Loucy (cell line): ENCODE measurements around the gene SHC4.

Source experiments
- H2AFZ ChIP-seq: fragments of 200-600 bp; sonication (generic); 2 replicates; pipeline ENCODE4 v1.6.0; 2016; ENCODE audit warnings: antibody characterized with exemption, mild to moderate bottlenecking, low read length, moderate library complexity
- H3F3A ChIP-seq: fragments of 200-600 bp; 2 replicates; pipeline ENCODE4 v1.6.0; 2016; ENCODE audit warnings: antibody characterized with exemption, low read depth, mild to moderate bottlenecking
- H3K27me3 ChIP-seq: fragments of 200-600 bp; sonication (generic); 2 replicates; pipeline ENCODE4 v1.6.1; 2014; ENCODE audit warnings: low read length, mild to moderate bottlenecking; ENCODE audit not compliant: insufficient read depth, poor library complexity, severe bottlenecking
- H3K36me3 ChIP-seq: fragments of 200-600 bp; sonication (generic); 2 replicates; pipeline ENCODE4 v1.6.1; 2016; ENCODE audit warnings: low read length; ENCODE audit not compliant: insufficient read depth
- H3K4me1 ChIP-seq: fragments of 200-600 bp; sonication (generic); 2 replicates; pipeline ENCODE4 v1.5.1; 2014; ENCODE audit warnings: low read length, mild to moderate bottlenecking; ENCODE audit not compliant: insufficient read depth, poor library complexity, severe bottlenecking
- H3K4me2 ChIP-seq: fragments of 200-600 bp; sonication (generic); 2 replicates; pipeline ENCODE4 v1.6.0; 2014; ENCODE audit warnings: antibody characterized with exemption, low read length, low read depth, mild to moderate bottlenecking; ENCODE audit not compliant: poor library complexity, severe bottlenecking
- H3K4me3 ChIP-seq: fragments of 200-600 bp; sonication (generic); 2 replicates; pipeline ENCODE4 v1.5.1; 2014; ENCODE audit warnings: low read length, mild to moderate bottlenecking, mixed read lengths; ENCODE audit not compliant: poor library complexity, severe bottlenecking
- H3K79me2 ChIP-seq: fragments of 200-600 bp; sonication (generic); 2 replicates; pipeline ENCODE4 v1.6.1; 2014; ENCODE audit warnings: low read length; ENCODE audit not compliant: insufficient read depth
- H3K9ac ChIP-seq: fragments of 200-600 bp; sonication (generic); 2 replicates; pipeline ENCODE4 v1.6.0; 2014; ENCODE audit warnings: mild to moderate bottlenecking, low read depth, low read length, moderate library complexity; ENCODE audit not compliant: poor library complexity, severe bottlenecking
- H3K9me2 ChIP-seq: fragments of 200-600 bp; sonication (generic); replicated peaks from 2 replicates; pipeline ENCODE4 v1.6.1; 2016; ENCODE audit warnings: low read depth, low read length, mixed read lengths
- H3K9me3 ChIP-seq: fragments of 200-600 bp; sonication (generic); 2 replicates; pipeline ENCODE4 v1.6.1; 2014; ENCODE audit warnings: mild to moderate bottlenecking, antibody characterized with exemption, low read length, low read depth; ENCODE audit not compliant: insufficient read depth
- H4K20me1 ChIP-seq: fragments of 200-600 bp; sonication (generic); 2 replicates; pipeline ENCODE4 v1.6.0; 2014; ENCODE audit warnings: antibody characterized with exemption, low read length, mild to moderate bottlenecking; ENCODE audit not compliant: insufficient read depth, poor library complexity, severe bottlenecking
- EZH2phosphoT487 ChIP-seq: fragments of 200-600 bp; IDR thresholded peaks from 2 replicates; pipeline ENCODE4 v1.6.1; 2018; ENCODE audit warnings: antibody characterized with exemption, mild to moderate bottlenecking, moderate library complexity, borderline replicate concordance
- TF ChIP-seq, protein P1 (sequence below): fragments of 200-600 bp; sonication (generic); conservative IDR thresholded peaks from 2 replicates; pipeline ENCODE4 v1.5.1; 2014; ENCODE audit warnings: mild to moderate bottlenecking, antibody characterized with exemption, low read length

Gene SHC4

DNA sequence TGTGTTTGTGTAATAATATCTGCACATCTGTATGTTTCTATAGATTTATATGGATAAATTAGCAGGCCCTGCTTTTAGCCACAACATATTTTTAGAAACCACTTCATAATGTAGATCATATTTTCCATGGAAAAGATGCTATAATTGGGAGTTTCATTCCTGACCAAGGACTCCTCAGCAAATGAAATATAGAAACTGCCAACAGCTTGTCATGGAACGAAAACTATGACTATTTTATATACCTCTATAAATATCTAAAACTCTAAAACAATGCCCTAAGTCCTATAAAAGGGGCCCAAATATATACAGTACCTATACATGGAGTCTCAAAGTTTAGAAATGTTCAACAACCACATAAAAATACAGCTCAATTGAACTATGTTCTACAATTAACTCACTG is 57.9 kb downstream of the SHC4 start:
- peaks cover 7% of the 10 kb centered on the region for H3K4me1 ChIP-seq
- no peaks in the 10 kb centered on the region for H3K27me3 ChIP-seq
- TF ChIP-seq EZH2phosphoT487: no peak
- TF ChIP-seq, protein P1, sequence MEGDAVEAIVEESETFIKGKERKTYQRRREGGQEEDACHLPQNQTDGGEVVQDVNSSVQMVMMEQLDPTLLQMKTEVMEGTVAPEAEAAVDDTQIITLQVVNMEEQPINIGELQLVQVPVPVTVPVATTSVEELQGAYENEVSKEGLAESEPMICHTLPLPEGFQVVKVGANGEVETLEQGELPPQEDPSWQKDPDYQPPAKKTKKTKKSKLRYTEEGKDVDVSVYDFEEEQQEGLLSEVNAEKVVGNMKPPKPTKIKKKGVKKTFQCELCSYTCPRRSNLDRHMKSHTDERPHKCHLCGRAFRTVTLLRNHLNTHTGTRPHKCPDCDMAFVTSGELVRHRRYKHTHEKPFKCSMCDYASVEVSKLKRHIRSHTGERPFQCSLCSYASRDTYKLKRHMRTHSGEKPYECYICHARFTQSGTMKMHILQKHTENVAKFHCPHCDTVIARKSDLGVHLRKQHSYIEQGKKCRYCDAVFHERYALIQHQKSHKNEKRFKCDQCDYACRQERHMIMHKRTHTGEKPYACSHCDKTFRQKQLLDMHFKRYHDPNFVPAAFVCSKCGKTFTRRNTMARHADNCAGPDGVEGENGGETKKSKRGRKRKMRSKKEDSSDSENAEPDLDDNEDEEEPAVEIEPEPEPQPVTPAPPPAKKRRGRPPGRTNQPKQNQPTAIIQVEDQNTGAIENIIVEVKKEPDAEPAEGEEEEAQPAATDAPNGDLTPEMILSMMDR: no peak
- H3K4me3 ChIP-seq: no peak overlapping the region
- no peaks in the 10 kb centered on the region for H3K36me3 ChIP-seq
- H3K9ac ChIP-seq: no peak overlapping the region
- H3K79me2 ChIP-seq: no peaks in the 10 kb centered on the region
- no peaks in the 10 kb centered on the region for H4K20me1 ChIP-seq
- H2AFZ ChIP-seq: no peak overlapping the region
- no peaks in the 10 kb centered on the region for H3K9me2 ChIP-seq
- H3F3A ChIP-seq: no peaks in the 10 kb centered on the region
- H3K9me3 ChIP-seq: no peaks in the 10 kb centered on the region
- no peak overlapping the region for H3K4me2 ChIP-seq

DNA sequence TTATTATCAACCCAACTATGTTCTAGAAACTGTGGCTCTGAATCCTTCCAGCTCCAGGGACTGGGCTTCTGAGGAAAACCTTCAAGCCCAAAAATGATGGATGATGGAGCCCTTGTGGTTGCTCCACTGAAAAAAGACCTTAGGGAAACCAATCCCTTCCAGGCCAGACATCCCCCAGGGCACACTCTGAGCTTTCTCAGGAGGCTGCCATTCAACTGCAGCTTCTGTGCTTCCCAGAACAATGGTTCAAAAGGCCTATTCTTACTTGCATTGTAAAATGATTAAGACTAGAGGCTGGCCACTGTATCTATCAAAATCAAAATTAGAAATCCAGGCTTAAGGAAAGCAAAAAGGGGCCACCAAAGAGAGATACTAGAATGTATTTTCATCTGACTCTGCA is 58.5 kb downstream of the SHC4 start:
- H3K9me2 ChIP-seq: no peaks in the 10 kb centered on the region
- no peaks in the 10 kb centered on the region for H3K9me3 ChIP-seq
- TF ChIP-seq EZH2phosphoT487: no peak
- TF ChIP-seq, protein P1: no peak
- H2AFZ ChIP-seq: no peak overlapping the region
- no peaks in the 10 kb centered on the region for H4K20me1 ChIP-seq
- no peaks in the 10 kb centered on the region for H3K36me3 ChIP-seq
- H3F3A ChIP-seq: no peaks in the 10 kb centered on the region
- H3K79me2 ChIP-seq: no peaks in the 10 kb centered on the region
- no peak overlapping the region for H3K4me3 ChIP-seq
- H3K9ac ChIP-seq: no peak overlapping the region
- H3K27me3 ChIP-seq: no peaks in the 10 kb centered on the region
- no peak overlapping the region for H3K4me2 ChIP-seq
- peaks cover 12% of the 10 kb centered on the region for H3K4me1 ChIP-seq

GRCh38 chr15:48904758-48905157 is 59.0 kb downstream of the SHC4 start:
- Histone ChIP-seq H2AFZ (no peak overlapping the region), H3K4me1 (peaks cover 13% of the 10 kb centered on the region), H3K9ac (no peak overlapping the region), H3K36me3 (no peaks in the 10 kb centered on the region), H3K27me3 (no peaks in the 10 kb centered on the region), H4K20me1 (no peaks in the 10 kb centered on the region), H3F3A (no peaks in the 10 kb centered on the region), H3K4me3 (no peak overlapping the region), H3K4me2 (no peak overlapping the region), H3K9me3 (no peaks in the 10 kb centered on the region), H3K9me2 (no peaks in the 10 kb centered on the region), H3K79me2 (no peaks in the 10 kb centered on the region)
- TF ChIP-seq EZH2phosphoT487: no peak
- TF ChIP-seq, protein P1: no peak
